SK-N-SH treated with all-trans-retinoic acid at 6 μM for 48 hours (cell line): ENCODE measurements around the gene HOXA4.

Experiments
- ATAC-seq: fragments of 200-7000 bp; cut with Tn5 transposase; 3 replicates; pipeline ENCODE4 v1.9.1; 2020; ENCODE audit warnings: mild to moderate bottlenecking, moderate library complexity
- BACH2 ChIP-seq: fragments of 250-450 bp; sonication (Bioruptor Pico); IDR thresholded peaks from 2 replicates; pipeline ENCODE4 v1.9.0; 2021; ENCODE audit warnings: mild to moderate bottlenecking, borderline replicate concordance
- ESRRG ChIP-seq: fragments of 250-450 bp; sonication (Bioruptor Pico); IDR thresholded peaks from 2 replicates; pipeline ENCODE4 v1.6.1; 2021; ENCODE audit warnings: mild to moderate bottlenecking
- ISL1 ChIP-seq: fragments of 250-450 bp; sonication (Bioruptor Pico); IDR thresholded peaks from 2 replicates; pipeline ENCODE4 v2.1.2; 2022; ENCODE audit warnings: mild to moderate bottlenecking, moderate library complexity
- OSR1 ChIP-seq: fragments of 250-450 bp; sonication (Bioruptor Pico); IDR thresholded peaks from 2 replicates; pipeline ENCODE4 v1.8.0; 2022; ENCODE audit warnings: moderate library complexity, mild to moderate bottlenecking, inconsistent platforms
- PATZ1 ChIP-seq: fragments of 250-450 bp; sonication (Bioruptor Pico); IDR thresholded peaks from 2 replicates; pipeline ENCODE4 v1.8.0; 2020; ENCODE audit warnings: mild to moderate bottlenecking, moderate library complexity, borderline replicate concordance
- POU6F1 ChIP-seq: fragments of 250-450 bp; sonication (Bioruptor Pico); IDR thresholded peaks from 2 replicates; pipeline ENCODE4 v1.8.0; 2021; ENCODE audit warnings: low read depth, mild to moderate bottlenecking, moderate library complexity, borderline replicate concordance
- SNAI2 ChIP-seq: fragments of 250-450 bp; sonication (Bioruptor Pico); IDR thresholded peaks from 2 replicates; pipeline ENCODE4 v1.5.0; 2020; ENCODE audit warnings: mild to moderate bottlenecking, moderate library complexity
- TCF4 ChIP-seq: fragments of 250-450 bp; sonication (Bioruptor Pico); IDR thresholded peaks from 2 replicates; pipeline ENCODE4 v1.8.0; 2021; ENCODE audit warnings: mild to moderate bottlenecking, moderate library complexity, borderline replicate concordance
- TOX ChIP-seq: fragments of 250-450 bp; sonication (Bioruptor Pico); IDR thresholded peaks from 2 replicates; pipeline ENCODE4 v1.8.0; 2021; ENCODE audit warnings: mild to moderate bottlenecking, moderate library complexity, borderline replicate concordance
- ZFP3 ChIP-seq: fragments of 250-450 bp; sonication (Bioruptor Pico); IDR thresholded peaks from 2 replicates; pipeline ENCODE4 v1.5.0; 2020; ENCODE audit warnings: mild to moderate bottlenecking, moderate library complexity
- ZFP30 ChIP-seq: fragments of 450-650 bp; formaldehyde crosslinking; IDR thresholded peaks from 2 replicates; pipeline ENCODE4 v1.5.0; 2022; ENCODE audit warnings: mild to moderate bottlenecking, moderate library complexity
- ZNF565 ChIP-seq: fragments of 450-650 bp; formaldehyde crosslinking; conservative IDR thresholded peaks from 2 replicates; pipeline ENCODE4 v1.5.0; 2020; ENCODE audit warnings: low read depth, mild to moderate bottlenecking, moderate library complexity
- ZNF70 ChIP-seq: fragments of 450-650 bp; formaldehyde crosslinking; IDR thresholded peaks from 2 replicates; pipeline ENCODE4 v1.5.0; 2020; ENCODE audit warnings: mild to moderate bottlenecking, moderate library complexity
- ZNF8 ChIP-seq: fragments of 450-650 bp; formaldehyde crosslinking; IDR thresholded peaks from 2 replicates; pipeline ENCODE4 v1.5.0; 2020; ENCODE audit warnings: mild to moderate bottlenecking, moderate library complexity
- TF ChIP-seq, protein P1 (sequence below): fragments of 250-450 bp; sonication (Bioruptor Pico); IDR thresholded peaks from 2 replicates; pipeline ENCODE4 v1.5.1; 2021; ENCODE audit warnings: mild to moderate bottlenecking, moderate library complexity
- TF ChIP-seq, protein P2 (sequence below): fragments of 250-450 bp; sonication (Bioruptor Pico); IDR thresholded peaks from 2 replicates; pipeline ENCODE4 v1.5.1; 2020; ENCODE audit warnings: low read depth, mild to moderate bottlenecking, moderate library complexity

HOXA4 gene

GRCh38 chr7:27116031-27116961 is 14.3 kb downstream of the HOXA4 start:
- no peak for ATAC-seq
- TF ChIP-seq ZFP30 (CRISPR knock-in tag), result no peak
- TF ChIP-seq, protein P1, sequence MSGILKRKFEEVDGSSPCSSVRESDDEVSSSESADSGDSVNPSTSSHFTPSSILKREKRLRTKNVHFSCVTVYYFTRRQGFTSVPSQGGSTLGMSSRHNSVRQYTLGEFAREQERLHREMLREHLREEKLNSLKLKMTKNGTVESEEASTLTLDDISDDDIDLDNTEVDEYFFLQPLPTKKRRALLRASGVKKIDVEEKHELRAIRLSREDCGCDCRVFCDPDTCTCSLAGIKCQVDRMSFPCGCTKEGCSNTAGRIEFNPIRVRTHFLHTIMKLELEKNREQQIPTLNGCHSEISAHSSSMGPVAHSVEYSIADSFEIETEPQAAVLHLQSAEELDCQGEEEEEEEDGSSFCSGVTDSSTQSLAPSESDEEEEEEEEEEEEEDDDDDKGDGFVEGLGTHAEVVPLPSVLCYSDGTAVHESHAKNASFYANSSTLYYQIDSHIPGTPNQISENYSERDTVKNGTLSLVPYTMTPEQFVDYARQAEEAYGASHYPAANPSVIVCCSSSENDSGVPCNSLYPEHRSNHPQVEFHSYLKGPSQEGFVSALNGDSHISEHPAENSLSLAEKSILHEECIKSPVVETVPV (CRISPR knock-in tag), result no peak

GRCh38 chr7:27115221-27116026 is 15.1 kb downstream of the HOXA4 start:
- TF ChIP-seq TOX (CRISPR knock-in tag), result no peak
- TF ChIP-seq ESRRG, result no peak
- no peak for TF ChIP-seq ISL1
- TF ChIP-seq, protein P2, sequence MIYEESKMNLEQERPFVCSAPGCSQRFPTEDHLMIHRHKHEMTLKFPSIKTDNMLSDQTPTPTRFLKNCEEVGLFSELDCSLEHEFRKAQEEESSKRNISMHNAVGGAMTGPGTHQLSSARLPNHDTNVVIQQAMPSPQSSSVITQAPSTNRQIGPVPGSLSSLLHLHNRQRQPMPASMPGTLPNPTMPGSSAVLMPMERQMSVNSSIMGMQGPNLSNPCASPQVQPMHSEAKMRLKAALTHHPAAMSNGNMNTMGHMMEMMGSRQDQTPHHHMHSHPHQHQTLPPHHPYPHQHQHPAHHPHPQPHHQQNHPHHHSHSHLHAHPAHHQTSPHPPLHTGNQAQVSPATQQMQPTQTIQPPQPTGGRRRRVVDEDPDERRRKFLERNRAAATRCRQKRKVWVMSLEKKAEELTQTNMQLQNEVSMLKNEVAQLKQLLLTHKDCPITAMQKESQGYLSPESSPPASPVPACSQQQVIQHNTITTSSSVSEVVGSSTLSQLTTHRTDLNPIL (CRISPR knock-in tag), result no peak
- TF ChIP-seq POU6F1, result no peak
- TF ChIP-seq OSR1, result no peak
- TF ChIP-seq ZNF8 (CRISPR knock-in tag), result no peak
- TF ChIP-seq ZFP3 (CRISPR knock-in tag), result no peak
- no peak for TF ChIP-seq PATZ1 (CRISPR knock-in tag)
- TF ChIP-seq ZNF565 (CRISPR knock-in tag), result no peak
- ATAC-seq, result peak; percentile 23; the same call in 2 of the 3 replicates

DNA sequence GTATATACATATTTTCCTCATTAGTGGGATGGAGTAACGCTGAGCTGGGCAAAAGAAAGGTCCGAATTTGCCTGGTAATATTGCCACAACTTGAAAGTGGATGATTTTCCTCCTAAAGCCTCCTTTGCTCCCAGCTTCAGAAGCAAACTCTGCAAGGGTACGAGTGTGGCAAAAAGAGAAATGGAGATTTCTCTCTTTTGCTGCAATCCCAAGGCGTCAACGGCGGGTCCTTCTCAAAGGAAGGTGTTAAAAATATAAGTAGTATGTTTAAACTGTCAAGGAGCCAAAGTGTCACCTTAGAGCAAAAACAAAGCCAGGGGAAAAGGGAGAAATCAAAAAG is 15.7 kb downstream of the HOXA4 start:
- TF ChIP-seq ESRRG (no peak), ZNF70 (CRISPR knock-in tag) (no peak), POU6F1 (no peak), TCF4 (CRISPR knock-in tag) (no peak), BACH2 (CRISPR knock-in tag) (no peak), SNAI2 (CRISPR knock-in tag) (no peak), ZNF565 (CRISPR knock-in tag) (no peak), TOX (CRISPR knock-in tag) (no peak)
- TF ChIP-seq, protein P2 (CRISPR knock-in tag), result no peak
- ATAC-seq, result no peak
